HTR-8/SVneo (cell line): Measurements from ENCODE around the gene ATP13A4.
A peak's percentile ranks its signal among the peaks of the same experiment; 100 is the strongest.

Source experiments
- DNase-seq: peaks from one replicate; pipeline ENCODE4 v3.0.0; 2011; ENCODE audit warnings: low spot score, mixed read lengths; ENCODE audit not compliant: insufficient read length
- FAIRE-seq: peaks from 2 replicates; lab custom pipeline; 2011; peaks lifted over from hg19 to GRCh38; lab: Jason Lieb, UNC

Gene ATP13A4, protein sequence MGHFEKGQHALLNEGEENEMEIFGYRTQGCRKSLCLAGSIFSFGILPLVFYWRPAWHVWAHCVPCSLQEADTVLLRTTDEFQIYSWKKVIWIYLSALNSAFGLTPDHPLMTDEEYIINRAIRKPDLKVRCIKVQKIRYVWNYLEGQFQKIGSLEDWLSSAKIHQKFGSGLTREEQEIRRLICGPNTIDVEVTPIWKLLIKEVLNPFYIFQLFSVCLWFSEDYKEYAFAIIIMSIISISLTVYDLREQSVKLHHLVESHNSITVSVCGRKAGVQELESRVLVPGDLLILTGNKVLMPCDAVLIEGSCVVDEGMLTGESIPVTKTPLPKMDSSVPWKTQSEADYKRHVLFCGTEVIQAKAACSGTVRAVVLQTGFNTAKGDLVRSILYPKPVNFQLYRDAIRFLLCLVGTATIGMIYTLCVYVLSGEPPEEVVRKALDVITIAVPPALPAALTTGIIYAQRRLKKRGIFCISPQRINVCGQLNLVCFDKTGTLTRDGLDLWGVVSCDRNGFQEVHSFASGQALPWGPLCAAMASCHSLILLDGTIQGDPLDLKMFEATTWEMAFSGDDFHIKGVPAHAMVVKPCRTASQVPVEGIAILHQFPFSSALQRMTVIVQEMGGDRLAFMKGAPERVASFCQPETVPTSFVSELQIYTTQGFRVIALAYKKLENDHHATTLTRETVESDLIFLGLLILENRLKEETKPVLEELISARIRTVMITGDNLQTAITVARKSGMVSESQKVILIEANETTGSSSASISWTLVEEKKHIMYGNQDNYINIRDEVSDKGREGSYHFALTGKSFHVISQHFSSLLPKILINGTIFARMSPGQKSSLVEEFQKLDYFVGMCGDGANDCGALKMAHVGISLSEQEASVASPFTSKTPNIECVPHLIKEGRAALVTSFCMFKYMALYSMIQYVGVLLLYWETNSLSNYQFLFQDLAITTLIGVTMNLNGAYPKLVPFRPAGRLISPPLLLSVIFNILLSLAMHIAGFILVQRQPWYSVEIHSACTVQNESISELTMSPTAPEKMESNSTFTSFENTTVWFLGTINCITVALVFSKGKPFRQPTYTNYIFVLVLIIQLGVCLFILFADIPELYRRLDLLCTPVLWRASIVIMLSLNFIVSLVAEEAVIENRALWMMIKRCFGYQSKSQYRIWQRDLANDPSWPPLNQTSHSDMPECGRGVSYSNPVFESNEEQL

DNA sequence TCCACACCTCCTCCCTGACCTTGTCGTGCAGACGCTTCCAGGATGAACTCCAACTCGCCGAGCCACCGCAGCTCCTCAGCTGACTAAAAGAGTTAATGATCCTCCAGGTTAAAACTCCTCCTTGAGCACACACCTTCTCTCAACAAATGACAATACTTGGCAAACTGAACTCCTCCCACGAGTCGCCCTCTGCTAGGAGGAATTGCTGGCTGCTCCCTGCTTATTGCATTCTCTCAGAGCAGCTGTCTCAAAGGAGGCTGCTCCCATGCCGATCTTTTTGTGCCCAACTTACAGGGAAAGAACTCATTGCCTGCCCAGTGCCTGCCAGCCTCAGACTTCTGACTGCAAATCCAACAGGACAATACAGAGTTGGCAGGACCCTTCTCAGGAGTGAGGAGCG is at the start of gene ATP13A4:
ATP13A4 (minus strand) TSS at position 85 of the 400 bp plus-strand sequence. CDS start 96 bp downstream, outside the sequence.
- DNase-seq, result no peak
- FAIRE-seq, result no peak

DNA sequence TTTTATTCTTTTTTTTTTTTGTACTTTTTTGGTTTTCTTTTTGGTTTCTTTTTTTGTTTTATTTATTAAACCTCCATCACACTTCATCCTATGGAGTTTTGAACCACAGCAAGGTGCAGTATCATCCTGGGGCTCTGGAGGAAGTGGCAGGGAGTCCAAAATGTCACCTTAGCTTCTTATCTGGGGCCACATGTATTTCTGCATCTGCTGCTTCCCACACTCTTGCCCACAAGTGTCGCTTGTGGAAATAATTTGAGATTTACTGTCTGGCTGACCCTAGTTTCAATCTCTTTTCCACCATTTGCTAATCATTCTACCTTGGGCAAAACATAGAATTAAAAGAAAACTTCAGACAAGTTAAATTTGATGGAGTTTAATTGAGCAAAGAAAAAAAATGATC is 44.7 kb upstream of the ATP13A4 start:
- DNase-seq (no peak), FAIRE-seq (no peak)

DNA sequence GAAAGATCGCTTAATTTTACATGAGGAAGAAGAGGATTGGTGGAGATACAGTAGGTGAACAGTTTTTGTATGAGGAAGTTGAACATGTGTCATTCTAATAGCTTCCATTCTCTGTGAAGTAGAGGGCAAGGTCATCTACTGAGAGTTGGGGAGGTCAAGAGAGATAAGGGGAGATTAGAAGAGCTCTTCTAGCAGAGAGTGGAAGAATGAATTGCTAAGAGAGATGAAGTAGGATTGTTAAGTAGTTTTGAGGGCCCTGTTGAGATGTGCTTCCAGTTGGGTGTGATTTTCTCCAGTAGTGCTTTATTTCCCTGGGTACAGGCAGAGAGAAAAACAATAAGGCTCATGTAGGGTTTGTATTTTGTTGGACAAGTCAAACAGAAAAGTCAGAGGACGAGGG is 43.5 kb upstream of the ATP13A4 start:
- FAIRE-seq (no peak), DNase-seq (no peak)

DNA sequence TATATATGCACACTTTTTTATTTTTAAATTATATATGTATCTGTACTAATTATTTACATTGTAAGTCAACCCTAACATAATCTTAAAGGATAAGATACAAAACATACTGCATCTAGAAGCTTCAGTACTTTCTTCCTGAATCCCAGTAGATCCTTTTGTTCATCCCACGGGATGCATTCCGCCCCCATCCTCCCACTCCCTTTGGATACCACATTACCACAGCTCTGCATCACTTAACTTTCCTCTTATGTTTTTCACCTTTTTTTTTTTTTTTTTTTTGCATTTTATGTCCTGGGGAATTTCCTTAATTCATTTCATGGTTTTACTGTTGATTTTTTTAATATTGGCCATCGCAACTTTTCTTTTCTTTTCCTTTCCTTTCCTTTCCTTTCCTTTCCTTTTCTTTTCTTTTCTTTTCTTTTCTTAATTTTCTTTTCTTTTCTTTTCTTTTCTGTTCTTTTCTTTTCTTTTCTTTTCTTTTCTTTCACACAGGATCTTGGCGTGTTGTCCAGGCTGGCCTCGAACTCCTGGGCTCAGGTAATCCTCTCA is 41.3 kb upstream of the ATP13A4 start:
- no peak for DNase-seq
- no peak for FAIRE-seq

DNA sequence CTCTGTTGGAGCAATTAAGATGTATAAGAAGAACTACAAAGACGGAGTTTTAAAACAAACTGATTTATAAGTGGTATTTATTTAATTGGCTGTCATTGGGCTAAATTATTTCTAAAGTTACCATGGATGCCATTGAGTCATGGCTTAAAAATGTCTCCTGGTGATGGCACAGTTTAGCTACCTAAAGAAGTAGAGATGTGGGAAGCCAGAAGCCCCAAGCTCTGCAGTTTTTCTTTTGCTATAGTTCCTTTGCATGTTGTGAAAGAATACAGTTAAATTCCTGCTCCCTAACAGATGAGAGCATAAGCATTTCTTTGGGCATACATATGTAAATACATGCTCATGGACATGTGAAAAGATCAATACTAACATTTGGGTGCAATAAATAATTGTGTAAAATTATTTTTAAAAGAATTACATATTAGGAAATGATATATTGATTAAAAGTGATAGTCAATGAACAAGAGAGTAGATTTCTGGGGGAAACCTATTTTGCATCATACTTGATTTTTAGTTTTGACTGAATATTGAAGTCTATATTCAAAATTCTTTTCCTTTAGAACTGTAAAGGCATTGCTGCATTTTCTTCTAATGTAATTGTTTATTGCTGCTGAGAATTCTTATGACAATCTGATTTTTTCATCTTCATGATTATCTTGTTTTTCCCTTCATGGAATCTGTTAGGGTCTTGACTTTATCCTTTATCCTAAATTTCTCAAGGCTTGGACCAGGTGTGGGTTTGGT is 40.4 kb upstream of the ATP13A4 start:
- FAIRE-seq, result no peak
- DNase-seq, result no peak

DNA sequence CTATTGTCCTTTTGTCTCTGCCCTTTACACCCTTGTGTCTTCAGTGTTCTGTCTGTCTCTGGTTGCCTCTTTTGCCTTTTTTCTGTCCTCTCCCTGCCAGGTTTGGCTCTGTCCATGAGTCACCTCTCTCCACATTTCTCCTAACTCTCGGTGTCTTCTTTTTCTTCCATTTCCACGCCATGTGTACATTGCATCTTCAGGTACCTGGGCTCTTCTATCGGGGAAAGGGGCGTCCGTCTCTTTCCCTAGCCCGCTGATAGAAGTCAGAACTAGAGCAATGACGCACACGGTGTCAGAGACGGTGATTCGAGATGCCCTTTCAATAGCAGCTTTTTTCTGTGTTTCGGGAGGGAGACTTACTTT is 39.0 kb upstream of the ATP13A4 start:
- no peak for FAIRE-seq
- DNase-seq, result peak; percentile 12

DNA sequence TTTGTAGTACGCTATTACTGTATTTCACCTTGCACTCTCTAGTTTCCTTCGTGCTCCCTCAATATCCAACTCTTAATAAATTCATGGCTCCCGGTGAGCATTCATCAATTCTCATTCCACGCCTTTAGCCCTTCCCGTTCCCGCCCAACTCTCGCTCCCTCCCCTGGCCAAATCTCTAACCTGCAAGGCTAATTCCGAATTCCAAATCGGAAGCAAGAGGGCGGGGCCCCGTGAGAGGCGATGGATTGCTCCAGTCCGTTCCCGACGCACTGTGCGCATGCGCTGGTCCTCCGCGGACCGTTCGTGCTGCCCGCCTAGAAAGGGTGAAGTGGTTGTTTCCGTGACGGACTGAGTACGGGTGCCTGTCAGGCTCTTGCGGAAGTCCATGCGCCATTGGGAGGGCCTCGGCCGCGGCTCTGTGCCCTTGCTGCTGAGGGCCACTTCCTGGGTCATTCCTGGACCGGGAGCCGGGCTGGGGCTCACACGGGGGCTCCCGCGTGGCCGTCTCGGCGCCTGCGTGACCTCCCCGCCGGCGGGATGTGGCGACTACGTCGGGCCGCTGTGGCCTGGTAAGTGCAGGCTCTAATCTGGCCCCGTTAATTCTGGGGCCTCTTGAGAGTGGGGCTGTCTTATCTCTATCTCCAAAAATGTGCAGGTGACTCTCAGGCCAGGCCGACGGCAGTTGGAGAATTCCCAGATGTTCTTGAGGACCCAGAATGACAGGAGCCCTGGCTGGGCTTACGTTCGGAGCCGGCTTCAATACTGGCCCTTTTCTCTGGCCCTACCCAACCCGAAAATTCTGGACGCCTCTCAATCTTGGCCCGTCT is 38.4 kb upstream of the ATP13A4 start, which contains the start of gene OPA1:
OPA1 (plus strand) TSS at position 368 of the 827 bp plus-strand sequence; CDS start at position 538, 170 bp downstream.
- peak; percentile 58 for FAIRE-seq

DNA sequence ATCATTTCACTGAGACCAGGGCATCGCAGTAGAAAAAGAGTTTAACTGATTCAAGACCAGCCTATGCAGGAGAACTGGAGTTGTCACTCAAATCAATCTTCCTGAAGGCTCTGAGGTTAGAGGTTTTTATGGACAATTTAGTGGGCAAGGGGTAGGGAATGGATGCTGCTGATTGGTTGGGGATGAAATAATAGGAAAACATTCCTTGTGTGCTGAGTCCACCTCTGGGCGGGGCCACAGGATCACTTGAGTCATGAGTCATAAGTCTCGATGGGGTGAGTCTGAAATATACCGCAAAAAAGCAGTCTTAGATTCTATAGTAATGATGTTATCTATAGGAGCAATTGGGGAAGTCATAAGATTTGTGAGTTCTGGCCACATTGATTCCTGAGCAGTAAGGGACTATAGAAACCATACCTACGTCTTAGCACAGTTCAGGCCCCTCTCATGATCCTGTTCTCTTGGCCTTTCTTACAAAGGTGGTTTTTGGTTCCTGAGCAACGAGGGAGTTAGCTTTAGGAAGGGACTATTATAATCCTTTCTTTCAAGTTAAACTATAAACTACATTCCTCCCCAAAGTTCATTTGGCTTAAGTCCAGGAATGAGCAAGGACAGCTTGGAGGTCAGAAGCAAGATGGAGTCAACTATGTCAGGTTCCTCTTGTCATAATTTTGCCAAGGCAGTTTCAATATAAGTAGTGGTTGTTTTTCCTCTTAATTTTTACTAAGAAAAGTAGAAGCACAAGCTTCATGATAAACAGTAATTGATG is 35.6 kb upstream of the ATP13A4 start:
- peak; percentile 48 for FAIRE-seq
- DNase-seq, result peak; percentile 60

More for the DNA sequence above, 38.4 kb upstream of the ATP13A4 start, which contains the start of gene OPA1:
- peak; percentile 94 for DNase-seq

DNA sequence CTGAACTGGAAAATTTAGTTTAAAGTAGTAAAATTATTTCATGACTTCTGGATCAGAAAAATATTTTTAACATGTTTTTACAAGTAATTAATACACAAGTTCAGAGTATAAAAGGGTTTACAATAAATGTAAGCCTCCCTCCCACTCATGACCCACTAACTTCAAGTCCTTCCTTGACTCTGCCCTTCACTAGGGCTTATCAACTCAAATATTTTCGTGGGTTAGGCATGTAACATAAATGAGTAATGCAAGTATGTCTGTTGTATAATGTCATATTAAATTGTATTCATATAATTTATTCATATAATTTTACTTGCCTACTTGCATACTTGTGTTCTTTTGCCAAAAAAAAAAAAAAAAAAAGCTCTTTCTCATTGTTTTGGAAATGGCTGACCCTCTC is 34.9 kb upstream of the ATP13A4 start:
- FAIRE-seq, result no peak
- DNase-seq, result no peak

DNA sequence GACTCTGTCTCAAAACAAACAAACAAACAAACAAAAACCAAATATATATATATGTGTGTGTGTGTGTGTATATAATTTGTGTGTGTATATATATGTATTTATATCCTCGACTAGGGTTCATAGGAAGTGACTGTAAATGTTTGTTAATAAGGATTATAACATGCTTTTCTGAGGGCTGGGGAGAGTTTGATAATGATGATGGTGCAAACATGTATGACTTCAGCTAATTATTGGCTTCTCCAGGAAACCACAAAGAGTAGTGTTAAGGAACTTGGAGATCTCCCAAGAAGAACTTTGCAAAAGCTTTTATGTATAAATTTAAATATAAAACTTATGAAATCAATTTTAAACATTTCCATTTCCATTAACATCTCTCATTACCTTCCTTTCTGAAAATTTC is 34.4 kb upstream of the ATP13A4 start:
- FAIRE-seq (no peak), DNase-seq (no peak)

DNA sequence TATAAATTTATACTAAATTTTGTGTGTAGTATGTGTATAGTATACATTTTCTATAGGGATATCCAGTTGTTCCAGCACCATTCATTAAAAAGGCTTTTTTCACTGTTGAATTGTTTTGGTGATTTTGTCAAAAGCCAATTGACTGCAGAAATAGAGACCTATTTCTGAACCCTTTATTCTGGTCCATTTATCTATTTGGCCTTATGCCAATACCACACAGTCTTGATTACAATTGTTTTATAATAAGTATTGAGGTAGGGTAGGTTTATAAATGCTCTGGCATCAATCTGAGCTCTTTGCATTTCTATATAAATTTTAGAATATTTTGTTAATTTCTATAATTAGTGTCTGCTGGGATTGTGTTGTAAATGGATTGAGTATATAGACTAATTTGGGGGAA is 31.8 kb upstream of the ATP13A4 start:
- DNase-seq (no peak), FAIRE-seq (no peak)

DNA sequence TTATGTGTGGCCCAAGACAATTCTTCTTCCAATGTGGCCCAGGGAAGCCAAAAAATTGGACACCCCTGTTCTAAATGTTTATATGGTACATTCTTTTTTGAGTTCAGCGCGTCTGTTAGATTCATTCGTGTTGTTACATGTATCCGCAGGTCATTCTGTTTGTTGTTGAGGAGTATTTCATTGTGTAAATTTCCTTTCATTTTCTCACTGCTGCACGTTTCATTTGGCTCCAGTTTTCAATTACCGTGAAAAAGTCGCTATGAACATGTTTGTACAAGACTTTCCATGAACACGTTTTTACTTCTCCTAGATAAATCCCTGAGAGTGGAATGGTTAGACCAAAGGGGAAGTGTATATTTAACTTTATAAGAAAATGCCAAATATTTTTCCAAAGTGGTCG is 30.8 kb upstream of the ATP13A4 start:
- no peak for FAIRE-seq

DNA sequence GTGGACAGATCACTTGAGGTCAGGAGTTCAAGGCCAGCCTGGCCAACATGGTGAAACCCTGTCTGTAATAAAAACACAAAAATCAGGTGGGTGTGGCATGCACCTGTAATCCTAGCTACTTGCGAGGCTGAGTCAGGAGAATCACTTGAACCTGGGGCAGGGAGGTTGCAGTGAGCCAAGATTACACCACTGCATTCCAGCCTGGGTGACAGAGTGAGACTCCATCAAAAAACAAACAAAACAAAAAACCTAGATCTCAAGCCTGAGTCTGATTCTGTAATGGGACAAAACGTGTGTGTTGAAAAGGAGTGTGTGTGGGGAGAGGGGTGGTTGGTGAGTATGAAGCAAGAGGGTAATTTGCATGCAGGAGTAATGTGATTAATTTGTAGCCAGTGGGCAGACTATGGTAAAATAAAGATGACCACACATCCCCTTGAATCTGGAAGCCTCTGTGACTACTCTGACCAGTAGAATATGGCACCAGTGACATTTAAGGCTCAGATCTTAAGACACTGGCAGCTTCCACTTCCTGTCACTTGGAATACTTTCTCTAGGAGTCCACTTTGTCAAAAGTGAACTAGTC is 19.9 kb upstream of the ATP13A4 start:
- DNase-seq (no peak), FAIRE-seq (no peak)

More for the DNA sequence above, 30.8 kb upstream of the ATP13A4 start:
- no peak for DNase-seq

DNA sequence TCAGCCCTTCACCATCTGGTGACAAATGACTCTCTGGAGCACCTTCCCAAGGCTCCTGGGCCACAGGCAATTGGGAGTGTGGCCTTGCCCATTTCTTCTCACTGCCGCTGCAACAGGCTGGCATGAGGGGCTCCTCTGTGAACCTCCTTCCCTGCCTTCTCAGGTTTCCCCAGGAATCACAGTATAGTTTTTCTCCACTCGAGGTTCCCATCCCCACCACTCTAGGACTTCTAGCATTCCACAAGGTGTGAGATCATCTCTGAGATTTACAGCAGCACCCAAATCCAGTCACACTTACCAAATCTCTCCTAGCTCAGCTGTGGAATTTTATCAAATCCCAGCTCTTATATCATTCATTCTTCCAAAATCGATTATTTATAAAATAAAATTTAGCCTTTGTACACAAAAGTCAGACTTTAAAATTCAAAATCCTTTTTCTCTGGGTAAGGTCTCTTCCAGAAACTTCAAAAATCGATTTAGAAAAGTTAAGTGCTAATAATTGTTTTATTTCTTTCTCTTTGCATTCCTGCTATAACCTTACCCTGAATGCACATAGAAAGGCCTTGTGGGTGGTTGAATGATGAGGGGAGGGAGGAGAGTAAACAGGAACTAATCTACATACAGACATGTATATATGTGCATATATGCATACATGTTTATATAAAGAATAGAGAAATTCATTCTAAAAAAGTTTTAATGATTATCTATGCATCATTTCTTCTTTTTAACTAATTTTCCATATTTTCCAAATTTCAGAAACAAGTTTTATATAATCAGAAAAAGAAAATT is 18.9 kb upstream of the ATP13A4 start:
- no peak for FAIRE-seq
- peak; percentile 10 for DNase-seq

DNA sequence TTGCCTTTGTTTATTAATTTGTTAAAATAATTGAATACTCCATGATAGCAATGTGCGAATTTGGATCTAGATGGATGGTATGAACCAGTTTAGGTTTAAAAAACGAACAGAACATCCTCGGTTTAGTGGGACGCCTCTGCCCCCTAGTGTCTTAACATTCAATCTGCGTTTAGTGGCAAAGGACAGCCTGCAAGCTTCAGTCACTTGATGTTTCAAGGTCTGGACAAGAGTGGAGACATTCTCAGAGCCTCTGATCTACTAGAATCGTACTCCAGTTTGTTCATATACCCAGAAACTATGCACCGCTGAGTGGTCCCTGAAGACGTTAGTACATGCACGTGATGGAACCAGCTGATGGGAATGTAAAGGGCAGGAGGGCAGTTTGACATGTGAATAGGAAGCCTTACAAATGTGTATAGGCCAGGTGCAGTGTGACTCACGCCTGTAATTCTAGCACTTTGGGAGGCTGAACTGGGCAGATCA is 17.8 kb upstream of the ATP13A4 start:
- FAIRE-seq, result peak; percentile 31

DNA sequence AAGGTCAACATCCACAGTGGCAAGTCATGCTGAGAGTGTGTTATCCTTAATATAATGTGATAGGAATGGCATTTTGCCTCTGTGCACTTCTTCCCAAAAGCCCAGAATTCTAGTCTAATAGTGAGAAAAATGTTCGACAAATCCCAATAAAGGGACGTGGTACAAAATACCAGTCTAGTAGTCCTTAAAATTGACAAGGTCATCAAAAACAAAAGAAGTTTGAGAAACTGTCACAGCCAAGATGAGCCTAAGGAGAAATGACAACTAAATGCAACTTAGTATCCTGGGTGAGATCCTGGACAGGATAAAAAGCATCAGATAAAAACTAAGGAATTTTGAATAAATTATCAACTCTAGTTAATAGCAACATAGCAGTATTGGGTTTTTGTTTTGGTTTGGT is 14.4 kb upstream of the ATP13A4 start:
- FAIRE-seq, result no peak
- DNase-seq, result no peak

More for the DNA sequence above, 17.8 kb upstream of the ATP13A4 start:
- peak; percentile 61 for DNase-seq

DNA sequence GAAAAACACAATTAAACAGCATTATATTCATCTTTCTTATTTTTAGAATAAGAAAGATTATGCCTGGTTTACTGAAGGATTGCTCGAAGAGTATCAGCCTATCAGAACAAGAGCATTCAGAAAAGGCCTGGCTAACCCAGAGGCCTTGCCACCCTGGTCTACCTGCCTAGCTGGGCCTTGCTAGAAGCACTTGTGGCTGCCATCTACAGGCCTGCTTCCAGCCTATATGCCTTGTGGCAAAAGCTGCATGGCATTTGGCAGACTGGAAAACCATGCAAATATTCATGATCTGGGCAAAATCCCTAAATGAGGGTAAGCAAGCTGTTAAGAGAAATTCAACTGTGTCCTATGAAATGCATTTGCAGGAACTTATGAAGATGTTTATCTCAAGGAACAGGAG is 9.3 kb upstream of the ATP13A4 start:
- no peak for FAIRE-seq
- DNase-seq, result no peak
